ENCODE measurements around the gene SCN2A.
A peak's percentile ranks its signal among the peaks of the same experiment; 100 is the strongest.

SCN2A gene

DNA sequence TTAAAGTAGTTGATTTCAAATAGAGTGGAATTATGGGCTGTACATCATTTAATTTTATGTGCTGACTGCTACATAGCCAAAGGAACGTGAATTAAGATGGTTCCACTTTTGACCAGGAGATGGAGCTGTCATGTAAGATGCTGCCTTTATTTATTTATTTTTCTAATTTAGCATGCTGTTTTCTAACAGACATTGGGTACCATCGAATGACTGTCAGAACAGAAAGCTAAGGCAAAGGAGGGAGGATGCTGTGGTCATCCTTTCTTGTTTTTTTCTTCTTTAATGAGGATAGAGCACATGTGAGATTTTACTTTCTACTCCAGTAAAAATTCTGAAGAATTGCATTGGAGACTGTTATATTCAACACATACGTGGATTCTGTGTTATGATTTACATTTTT, at the start of gene SCN2A:
Gene SCN2A (plus strand): TSS at position 185 of the 400 bp plus-strand sequence. CDS start 56,410 bp downstream, outside the sequence.
- peak; percentile 9 for DNase-seq

DNA sequence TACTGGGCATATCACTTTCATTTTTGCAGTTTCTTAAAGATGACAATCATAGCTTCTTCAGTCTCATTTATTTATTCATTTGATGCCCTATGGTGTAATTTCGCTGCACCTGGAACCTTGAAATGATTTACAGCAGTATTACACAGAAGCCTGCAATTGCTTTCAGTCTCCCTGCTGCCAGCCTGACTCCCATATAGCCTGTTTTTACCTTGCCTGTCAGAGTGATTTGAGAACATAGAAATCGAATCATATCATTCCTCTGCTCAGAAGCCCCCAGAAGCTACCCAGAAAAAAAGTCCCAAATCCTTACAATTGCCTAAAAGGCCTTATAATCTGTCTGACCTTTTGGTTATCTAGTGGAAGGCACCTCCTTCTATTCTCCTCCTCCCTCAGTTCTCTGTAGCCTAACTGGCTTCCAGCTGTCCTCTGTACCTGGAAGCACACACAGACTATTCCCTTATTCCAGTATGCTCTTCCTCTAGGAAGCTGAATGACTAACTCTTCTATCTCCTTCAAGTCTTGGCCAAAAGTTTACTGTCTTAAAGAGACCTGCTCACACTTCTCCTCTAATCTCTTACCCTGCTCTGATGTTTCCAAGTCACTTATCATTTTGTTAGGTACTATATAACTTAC, 48.0 kb upstream of the SCN2A start:
- DNase-seq = no peak

DNA sequence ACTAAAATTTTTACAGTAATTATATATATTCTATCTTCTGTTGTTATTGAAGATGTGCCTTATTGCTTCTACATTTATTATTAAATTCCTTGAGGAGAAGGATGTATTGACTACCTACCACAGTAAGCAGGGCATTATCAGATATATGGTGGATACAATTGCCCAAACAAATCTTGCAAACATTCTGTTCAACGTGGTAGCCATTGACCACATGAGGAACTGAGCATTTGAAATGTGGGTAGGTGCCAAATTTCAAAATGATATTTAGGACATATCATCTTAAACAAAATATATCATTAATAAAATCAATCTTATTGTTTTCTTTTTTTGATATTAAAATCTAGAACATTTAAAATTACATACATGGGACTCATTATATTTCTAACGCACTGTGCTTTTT, 46.5 kb upstream of the SCN2A start:
- DNase-seq = no peak

DNA sequence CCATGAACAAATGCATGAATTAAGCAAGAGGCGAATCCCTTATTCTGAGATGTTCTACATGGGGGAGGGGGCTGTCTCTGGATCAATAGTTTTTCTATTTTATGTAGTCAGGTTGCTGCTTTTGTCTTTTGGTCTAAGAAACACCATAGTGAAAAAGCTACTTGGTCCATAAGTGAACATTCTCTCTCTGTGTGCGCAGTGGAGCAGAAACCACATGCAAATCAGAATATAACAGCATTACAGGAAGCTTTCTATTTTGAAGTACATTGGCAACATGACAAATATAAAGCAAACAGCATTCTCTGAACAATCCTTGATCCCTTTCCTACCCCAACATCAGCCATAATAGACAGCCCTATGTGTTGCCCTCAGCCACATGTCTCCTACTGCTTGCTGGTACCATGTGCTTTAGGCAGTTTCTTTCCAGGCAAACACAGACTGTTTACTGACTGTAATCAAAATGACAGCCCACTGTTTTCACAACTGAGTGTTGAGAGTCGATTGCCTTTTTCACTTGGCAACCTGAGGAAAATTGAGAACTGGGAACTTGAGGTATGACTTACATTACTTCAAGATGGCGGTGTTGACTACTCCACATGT, 45.9 kb upstream of the SCN2A start:
- no peak for DNase-seq

DNA sequence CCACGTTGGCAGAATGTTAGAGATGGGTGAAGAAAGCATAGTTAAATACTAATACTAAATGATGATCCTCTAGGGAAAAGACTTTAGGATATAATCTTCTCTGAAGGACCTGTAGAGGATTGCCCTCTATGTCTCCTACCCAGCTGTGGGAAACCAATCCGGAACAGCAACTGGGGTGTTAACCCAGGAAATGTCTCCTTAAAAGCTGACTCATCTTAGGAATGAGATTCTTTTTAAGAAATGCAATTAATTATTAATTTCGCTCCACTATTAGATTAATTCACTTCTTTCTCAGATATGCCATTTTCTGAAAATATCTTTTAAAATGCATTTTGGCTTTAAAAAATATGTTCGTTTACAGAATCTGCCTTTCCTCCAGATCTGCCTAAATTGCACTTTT, 42.8 kb upstream of the SCN2A start:
- DNase-seq = no peak

DNA sequence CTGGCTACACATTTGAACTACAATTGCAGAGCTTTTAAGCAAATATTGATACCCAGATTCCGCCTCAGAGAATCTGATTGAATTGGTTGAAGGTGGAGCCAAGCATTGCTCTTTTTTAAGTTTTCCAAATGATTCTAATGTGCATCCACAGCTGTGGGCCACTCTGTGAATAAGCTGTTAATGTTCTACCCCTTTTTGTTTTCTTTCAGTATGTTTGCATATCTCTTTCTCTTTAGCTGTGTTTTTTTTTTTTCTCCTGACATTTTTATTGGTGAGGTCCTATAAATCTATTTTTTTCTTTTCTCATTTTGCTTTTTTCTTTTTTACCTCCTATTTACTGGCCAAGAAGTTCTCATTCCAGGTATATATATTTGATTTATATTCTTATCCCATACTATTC, 41.9 kb upstream of the SCN2A start:
- DNase-seq = no peak

DNA sequence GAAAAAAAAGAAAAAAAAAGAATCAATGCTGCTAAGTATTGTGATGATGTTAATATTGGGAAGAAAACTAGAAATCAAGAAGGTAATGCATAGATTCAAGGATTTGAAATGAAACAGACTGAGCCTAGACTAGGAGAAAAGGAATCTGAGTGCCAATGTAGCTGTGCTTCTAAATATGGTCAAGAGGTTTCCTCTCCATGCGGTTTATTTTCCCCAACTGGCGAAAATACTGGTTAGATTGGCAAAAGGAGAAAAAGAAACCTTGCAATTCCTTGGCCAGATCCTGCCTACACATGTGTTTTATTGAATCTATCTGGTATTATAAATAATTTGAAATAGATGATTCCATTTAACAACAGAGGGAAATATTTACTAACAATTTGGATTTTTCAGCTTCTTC, 41.0 kb upstream of the SCN2A start:
- DNase-seq = no peak

DNA sequence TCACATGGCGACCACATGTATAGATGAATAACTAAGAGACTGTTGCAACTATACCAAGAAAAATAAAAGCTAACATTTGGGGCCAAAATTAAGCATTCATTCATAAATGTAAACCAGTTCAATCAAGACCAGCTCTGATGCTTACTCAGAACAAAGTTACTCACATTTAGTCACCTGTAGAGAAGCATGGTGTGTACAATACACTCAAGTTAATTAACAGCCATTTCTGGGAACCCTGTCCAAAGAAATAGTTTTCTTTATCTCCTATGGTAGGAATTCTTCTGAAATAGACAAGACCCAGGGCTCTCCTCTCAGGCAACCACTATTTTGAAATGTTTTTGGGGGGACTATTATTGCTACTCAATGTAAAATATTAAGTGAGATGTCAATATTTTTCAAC, 37.0 kb upstream of the SCN2A start:
- DNase-seq = no peak

DNA sequence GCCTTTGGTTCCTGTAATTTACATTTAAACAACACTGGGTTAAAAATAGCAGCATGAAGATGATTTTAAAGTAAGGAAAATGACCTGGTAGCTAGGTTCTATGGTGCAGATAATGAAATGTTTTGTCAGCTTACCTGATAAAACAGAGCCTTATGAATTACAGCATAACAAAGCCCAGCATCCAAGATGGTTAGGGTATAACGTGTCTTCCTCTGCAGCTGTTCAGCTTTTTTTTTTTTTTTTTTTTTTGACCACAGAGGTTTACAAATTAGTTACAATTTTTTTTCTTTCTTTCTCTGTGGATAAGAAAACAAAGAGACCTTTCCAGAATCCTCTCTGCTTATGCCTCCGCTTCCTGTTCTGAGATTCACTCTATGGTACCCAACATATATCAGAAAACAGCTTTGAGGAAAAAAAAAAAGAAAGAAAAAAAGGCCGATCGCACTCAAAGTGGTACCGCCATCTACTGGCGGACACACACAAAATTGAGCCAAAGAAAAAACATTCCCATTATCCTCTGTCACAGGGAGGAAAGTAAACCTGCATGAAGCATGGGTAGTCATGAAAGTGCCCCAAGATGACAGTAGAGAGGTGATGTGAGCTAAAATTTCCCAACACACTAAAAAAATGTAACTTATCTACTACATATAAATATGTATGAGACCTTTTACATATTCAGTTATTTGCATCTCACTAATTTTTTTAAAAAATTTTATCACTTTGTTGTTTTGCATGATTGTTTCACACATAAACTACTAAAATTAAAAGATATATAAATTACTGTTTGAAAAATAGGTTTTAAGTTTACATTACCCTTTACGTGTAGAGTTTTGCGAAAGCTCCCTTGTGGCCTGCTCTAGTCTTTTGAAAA, 35.3 kb upstream of the SCN2A start, which contains the start of gene SCN3A:
Gene SCN3A (minus strand): TSS at position 362 of the 871 bp plus-strand sequence. CDS start 27,656 bp downstream, outside the sequence.
- no peak for DNase-seq

DNA sequence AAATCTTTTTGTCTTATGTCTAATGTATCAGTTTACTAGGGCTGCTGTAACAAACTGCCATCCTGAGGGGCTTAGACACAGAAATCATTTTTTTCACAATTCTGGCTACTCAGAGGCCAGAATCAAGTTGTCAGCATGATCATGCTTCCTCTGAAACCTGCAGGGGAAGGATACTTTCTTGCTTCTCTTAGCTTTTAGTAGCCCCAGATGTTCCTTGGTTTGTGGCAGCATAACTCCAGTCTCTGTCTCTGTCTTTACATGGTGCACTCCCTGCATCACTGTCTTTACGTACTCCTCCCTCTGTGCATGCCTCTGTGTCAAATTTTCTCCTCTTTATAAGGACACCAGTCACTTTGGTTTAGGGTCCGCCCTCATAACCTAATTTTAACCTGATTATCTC, 33.3 kb upstream of the SCN2A start:
- DNase-seq = no peak

DNA sequence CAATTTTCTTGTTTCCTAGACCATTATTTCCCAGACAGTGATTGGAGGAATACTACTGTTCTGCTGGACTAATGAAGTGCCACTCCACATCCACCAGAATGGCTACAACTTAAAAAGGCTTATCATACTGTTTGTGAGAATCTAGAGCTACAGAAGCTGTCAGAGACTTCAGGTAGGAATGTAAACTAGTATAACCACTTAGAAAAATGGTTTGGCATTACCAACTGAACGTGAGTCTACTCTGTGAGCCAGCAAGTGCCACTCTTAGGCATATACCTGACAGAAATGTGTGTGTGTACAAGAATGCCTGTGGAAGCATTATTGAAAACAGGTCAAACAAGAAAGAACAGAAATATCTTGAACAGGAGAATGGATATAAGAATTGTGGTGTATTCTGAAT, 31.1 kb upstream of the SCN2A start:
- DNase-seq = no peak

DNA sequence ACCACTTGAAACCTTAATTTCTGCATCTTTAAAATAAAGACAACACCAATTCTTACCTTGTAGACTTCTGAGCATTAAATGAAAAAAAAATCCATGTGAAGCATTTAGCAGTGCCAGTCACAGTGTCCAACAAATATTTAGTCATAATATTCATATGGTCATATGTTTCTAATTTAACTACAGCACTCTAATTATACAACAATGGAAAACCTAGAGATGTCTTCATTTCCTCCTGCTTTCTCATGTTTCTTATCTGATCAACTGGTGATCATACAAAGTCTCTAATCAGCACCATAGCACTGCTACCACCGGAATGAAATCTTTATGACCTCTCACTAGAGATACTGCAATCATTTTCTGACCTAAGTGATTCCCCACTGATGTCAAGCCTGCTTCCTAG, 25.1 kb upstream of the SCN2A start:
- DNase-seq = no peak

DNA sequence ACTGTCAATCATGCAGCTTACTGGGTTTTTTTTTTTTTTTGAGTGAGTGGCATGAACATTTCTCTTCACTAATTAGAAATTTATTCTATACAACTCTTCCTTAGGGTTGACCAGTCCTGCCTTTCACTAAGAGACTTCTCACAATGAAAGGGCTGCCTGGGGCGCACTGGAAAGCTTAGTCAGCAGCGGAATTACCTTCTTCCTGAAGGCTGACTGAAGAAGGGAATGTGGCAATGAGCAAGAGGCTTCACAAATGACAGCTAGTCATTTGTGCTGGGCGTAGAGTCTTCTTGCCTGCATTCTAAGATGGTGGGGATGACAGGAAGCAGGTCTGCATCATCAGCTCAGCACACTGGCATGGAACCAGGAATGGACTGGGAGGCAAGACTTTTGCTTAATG, 19.7 kb upstream of the SCN2A start:
- DNase-seq = no peak

DNA sequence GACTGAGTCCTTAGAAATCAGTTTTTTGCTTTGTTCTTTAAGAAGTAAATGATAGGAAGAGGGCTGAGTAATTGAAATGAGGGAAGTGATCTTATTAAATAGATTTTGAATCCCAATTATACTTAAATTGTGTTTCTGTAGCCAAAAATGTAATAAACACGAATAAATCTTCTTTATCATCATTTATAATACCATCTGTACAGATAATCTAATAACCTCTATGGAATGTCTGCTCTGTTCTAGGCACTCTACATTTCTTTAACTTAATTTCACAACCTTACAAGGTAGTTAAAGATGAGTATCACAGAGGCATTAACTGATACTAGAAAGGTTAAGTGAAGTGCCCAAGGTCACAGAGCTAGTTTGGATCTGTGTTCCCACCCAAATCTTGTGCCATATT, 14.3 kb upstream of the SCN2A start:
- no peak for DNase-seq

DNA sequence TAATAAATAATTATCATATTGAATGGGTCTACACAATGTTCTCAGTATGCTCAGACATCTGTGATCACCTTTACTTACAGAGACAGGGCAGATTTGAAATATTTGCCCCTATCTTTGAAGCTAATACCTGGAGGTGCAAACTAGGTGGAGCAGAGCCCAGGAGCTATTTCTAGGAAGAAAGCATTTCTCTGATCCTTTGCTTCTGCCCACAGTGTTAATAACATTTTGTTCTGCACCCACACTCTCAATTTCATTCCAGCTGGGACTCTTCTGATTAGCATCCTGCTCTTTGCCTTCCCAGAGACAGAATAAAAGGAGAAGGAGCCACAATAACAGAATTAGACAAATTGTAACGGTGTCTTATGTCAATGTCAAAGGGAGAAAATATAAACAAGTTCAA, 11.6 kb upstream of the SCN2A start:
- no peak for DNase-seq

DNA sequence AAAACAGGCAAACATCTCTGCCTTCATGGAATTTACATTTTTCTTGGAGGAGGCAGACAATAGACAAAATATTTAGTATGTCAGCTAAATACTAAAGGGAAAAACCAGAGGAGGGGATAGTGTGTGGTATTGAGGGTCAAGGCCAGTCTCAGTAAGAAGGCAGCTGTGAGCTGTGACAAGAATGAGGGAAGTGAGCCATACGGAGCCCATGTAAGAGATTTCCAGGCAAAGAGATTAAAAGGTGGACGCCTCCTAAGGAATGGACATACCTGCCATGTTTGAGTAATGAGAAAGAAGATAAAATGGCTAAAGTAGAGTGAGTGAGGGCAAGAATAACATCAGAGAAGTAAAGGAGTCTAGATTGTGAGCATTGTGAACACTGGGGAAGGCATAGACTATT, 2.2 kb upstream of the SCN2A start:
- no peak for DNase-seq

DNA sequence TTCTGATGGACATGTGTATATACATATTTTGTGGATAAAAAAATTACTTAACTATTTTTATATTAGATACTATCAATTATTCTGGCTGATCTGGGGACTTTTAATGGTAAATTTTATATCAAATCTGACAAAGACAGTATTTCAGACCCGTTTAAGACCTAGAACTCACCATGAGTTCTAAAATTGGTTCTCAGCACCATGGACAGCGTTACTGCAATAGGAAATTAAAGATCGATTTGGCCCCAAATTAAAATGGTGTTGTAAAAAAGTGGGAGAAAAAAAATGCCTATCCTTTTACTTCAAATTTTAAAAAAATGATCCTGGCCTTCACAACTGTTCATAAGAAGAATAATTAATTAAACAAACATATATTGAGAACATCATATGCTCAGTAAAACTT, 919 bp upstream of the SCN2A start:
- DNase-seq = no peak

DNA sequence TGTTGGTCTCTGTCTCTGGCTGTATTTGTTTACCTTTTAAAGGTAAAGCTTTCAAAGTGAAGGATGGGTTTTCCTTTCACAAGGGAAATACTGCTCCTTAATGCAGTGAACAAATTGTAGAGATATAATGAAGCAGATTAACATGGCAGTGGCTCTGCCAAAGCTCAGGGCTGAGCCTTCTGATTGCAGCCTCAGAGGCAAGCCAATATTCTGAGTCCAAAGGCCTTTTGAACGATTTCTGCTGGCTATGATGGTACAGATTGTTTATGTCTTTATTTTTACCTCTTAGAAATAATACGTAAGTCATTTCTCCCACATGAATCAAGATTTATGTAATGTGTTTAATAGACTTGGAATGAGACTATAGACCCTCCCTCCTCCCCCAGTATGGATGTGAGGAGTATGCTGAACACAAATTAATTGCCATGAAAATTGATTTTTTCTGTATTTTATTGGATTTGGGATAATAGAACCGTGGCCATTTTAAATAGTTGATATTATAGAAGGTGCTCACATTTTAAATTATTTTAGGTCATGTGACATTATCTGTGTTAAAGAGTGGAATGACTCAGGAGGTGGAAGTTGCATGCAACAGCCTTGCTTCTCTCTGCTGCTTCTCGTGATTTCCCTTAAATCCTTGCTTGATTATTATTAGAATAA, 772 bp downstream of the SCN2A start:
- DNase-seq = no peak

DNA sequence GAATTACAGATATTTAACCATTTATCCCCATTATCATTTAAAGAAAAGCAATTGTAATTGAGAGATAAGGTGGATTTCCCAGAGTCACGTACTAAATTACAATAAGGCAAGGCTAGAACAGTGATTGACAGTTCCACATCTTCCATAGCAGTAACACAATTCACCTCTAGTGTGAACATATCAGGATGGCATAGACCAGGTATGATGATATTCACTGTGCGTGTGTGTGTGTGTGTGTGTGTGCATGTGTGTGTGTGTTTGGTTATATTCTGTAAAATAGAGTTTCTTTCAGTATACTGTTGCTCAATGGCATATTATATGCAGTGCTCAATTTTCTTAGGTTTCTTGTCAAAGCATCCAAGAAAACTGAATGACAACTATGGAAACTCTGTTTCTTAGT, 1.7 kb downstream of the SCN2A start:
- DNase-seq = no peak

DNA sequence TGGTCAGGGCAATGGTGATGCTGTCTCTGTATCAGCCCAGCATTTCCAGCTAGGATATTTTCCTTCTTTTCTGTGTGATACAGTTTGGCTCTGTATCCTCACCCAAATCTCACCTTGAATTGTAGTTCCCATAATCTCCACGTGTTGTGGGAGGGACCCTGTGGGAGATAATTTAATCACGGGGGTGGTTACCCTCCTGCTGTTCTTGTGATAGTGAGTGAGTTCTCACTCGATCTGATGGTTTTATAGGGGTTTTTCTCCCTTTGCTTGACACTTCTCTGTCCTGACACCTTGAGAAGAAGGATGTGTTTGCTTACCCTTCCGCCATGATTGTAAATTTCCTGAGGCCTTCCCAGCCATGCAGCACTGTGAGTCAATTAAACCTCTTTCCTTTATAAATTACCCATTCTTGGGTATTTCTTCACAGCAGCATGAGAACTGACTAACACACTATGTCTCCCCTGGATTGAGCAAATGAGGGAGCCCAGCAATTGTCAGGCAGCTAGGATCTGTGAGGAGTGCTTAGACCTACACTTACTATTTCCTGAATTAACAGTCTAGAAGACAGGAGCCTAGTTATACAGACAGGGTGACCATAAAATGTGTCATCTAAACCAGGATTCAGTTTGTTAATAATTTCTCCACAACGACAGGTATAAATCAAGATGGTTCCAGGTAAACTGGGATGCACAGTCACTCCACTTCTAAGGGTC, 6.0 kb downstream of the SCN2A start:
- no peak for DNase-seq

DNA sequence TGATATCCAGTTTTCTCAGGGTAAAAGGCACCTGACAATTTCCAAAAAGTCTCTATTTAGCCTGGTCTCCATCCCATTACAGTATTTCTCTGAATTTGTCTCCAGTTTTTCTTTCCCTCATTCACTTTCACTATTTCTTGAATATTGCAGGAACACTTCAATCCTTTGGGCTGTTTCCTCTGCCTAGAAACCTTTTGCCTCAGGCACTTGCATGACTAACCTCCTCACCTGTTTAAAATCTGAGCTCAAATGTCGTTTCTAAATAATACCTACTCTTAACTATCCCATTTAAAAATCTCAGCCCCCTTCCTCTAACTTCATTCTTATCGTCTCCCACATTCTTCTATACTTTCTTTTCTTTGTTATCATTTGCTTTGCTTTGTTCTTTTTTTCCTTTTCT, 9.0 kb downstream of the SCN2A start:
- DNase-seq = no peak

DNA sequence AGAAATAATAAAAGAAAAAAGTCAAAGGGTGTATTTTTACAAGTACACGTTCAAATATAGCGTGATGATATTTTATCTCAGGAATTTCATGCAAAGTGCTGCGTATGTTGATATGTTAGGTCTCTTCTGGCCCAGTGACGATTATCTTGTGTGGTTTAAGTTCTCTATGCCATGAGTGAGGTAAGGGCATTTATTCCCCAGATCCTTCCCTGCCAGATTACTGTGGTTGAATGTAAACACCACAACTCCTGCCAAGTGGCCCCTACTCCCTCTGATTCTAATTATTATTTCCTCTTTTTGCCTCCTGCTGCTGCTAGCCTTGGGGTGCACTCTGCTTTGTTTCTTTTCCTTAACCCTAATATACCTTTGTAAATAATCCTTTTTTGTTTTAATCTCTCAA, 12.2 kb downstream of the SCN2A start:
- DNase-seq = no peak

DNA sequence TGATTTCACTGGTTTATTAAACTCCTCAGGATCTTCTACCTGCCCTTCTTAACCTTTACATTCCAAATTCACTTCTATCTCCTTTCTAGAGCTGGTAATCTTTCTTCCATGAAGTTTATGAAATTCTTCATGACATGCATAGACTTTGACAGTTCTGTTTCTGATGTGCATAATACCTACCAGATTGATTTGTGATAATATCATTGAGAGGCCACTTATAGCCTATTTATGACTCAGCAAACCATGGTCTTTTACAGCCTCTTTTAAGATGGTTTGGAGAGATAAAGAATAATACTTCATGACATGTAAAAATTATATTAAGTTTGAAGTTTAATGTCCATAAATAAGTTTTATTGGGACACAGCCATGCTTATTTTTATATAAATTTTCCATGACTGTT, 14.0 kb downstream of the SCN2A start:
- no peak for DNase-seq

All from CD4-positive, alpha-beta T cell treated with Interleukin-17A for 1 hour (primary cell).